K562 (cell line): ENCODE measurements around the gene ADAT3. TPM values are rescaled to one million over a fixed set of nuclear protein-coding genes. Genes with fewer than 3 reads are reported as not detected.

Experiments used
- ATAC-seq: fragments of 200-7000 bp; cut with Tn5 transposase; 3 replicates; pipeline ENCODE4 v1.9.1; 2020; ENCODE audit warnings: moderate library complexity
- BruUV-seq: library from RNA; stranded (reverse); fragments of 400-500 nt; replicated peaks from 2 replicates; lab custom pipeline; 2021; lab: Mats Ljungman, UMichigan
- CTCF ChIA-PET: fragments of 300-600 bp; formaldehyde crosslinking; extraction: SDS; loops from one replicate; lab custom pipeline; 2021; ENCODE audit warnings: low intra/inter-chr PET ratio; lab: Yijun Ruan, JAX
- POLR2A ChIA-PET: fragments of 300-600, 350-650 bp; sonication (Branson Sonifier 250); formaldehyde crosslinking; extraction: SDS; loops from one replicate; lab custom pipeline; 2021; ENCODE audit warnings: antibody characterized with exemption, inconsistent platforms; lab: Yijun Ruan, JAX
- DNase-seq, 4 experiments: peaks; one replicate each; pipeline versions ENCODE4 v3.0.0 to v3.0.0-alpha.2; 2011 to 2018; ENCODE audit warnings: low spot score in 3 of 4, mixed read lengths in 3 of 4; ENCODE audit errors: extremely low read depth in 1 of 4
- FAIRE-seq: peaks from 2 replicates; lab custom pipeline; 2011; peaks lifted over from hg19 to GRCh38; lab: Jason Lieb, UNC
- H2AFZ ChIP-seq: 2 replicates; pipeline ENCODE4 v1.6.0; 2011; ENCODE audit warnings: low read depth, low read length, control low read depth, inconsistent platforms
- H3K27ac ChIP-seq: fragments of 200-600 bp; 3 replicates; pipeline ENCODE4 v1.8.0; 2011; ENCODE audit warnings: low read depth, mild to moderate bottlenecking, control low read depth, inconsistent platforms, low read length, moderate library complexity, mixed read lengths; ENCODE audit errors: extremely low read depth
- H3K27me3 ChIP-seq, 2 experiments: fragments of 300-600 bp in 1 of 2; 2 replicates in 1 of 2; 3 replicates in 1 of 2; pipeline versions ENCODE4 v1.6.0 to v1.8.0; 2011; ENCODE audit warnings: inconsistent platforms in 2 of 2, low read length in 2 of 2, mild to moderate bottlenecking in 1 of 2, mixed read lengths in 1 of 2, moderate library complexity in 1 of 2; ENCODE audit not compliant: control insufficient read depth in 2 of 2, insufficient read depth in 2 of 2
- H3K36me3 ChIP-seq: fragments of 300-600 bp; 3 replicates; pipeline ENCODE4 v1.8.0; 2011; ENCODE audit warnings: mild to moderate bottlenecking, low read length, inconsistent platforms; ENCODE audit not compliant: control insufficient read depth, insufficient read depth
- H3K4me1 ChIP-seq, 2 experiments: fragments of 200-600 bp in 1 of 2; replicated peaks in 1 of 2; 2 replicates in 1 of 2; 3 replicates in 1 of 2; pipeline versions ENCODE4 v1.5.1 to v1.8.0; 2011; ENCODE audit warnings: inconsistent platforms in 2 of 2, low read length in 2 of 2, mild to moderate bottlenecking in 1 of 2, mixed read lengths in 1 of 2, moderate library complexity in 1 of 2; ENCODE audit not compliant: control insufficient read depth in 2 of 2, insufficient read depth in 2 of 2
- H3K4me2 ChIP-seq: 2 replicates; pipeline ENCODE4 v1.6.1; 2011; ENCODE audit warnings: low read length, control low read depth, inconsistent platforms, mixed read lengths; ENCODE audit not compliant: insufficient read depth
- H3K4me3 ChIP-seq: fragments of 200-600 bp; sonication (generic), shearing (Covaris generic); 2 replicates; pipeline ENCODE4 v1.5.1; 2016; ENCODE audit warnings: control low read depth, inconsistent platforms
- H3K79me2 ChIP-seq: fragments of 200-600 bp; 3 replicates; pipeline ENCODE4 v1.8.0; 2011; ENCODE audit warnings: low read length, inconsistent platforms; ENCODE audit not compliant: control insufficient read depth, insufficient read depth
- H3K9ac ChIP-seq, 2 experiments: 2 replicates each; pipeline versions ENCODE4 v1.6.0 to v1.6.1; 2011; ENCODE audit warnings: low read depth in 2 of 2, low read length in 2 of 2, control low read depth in 1 of 2, inconsistent platforms in 1 of 2, mild to moderate bottlenecking in 1 of 2, mixed read lengths in 1 of 2; ENCODE audit not compliant: insufficient read depth in 1 of 2
- H3K9me1 ChIP-seq: one replicate; pipeline ENCODE4 v1.6.0; 2011; ENCODE audit warnings: inconsistent platforms, mild to moderate bottlenecking, low read length, moderate library complexity; ENCODE audit not compliant: control insufficient read depth, insufficient read depth
- H3K9me3 ChIP-seq: replicated peaks from 2 replicates; pipeline ENCODE4 v1.5.1; 2011; ENCODE audit warnings: low read depth, low read length, inconsistent platforms; ENCODE audit not compliant: control insufficient read depth, insufficient read depth
- H4K20me1 ChIP-seq: replicated peaks from 2 replicates; pipeline ENCODE4 v1.6.1; 2011; ENCODE audit warnings: low read length, inconsistent platforms, mixed read lengths; ENCODE audit not compliant: control insufficient read depth, insufficient read depth
- AFF4 ChIP-seq: sonication (generic); formaldehyde crosslinking; IDR thresholded peaks from 2 replicates; pipeline ENCODE4 v1.8.0; 2023; ENCODE audit warnings: mild to moderate bottlenecking, missing genetic modification reagents
- ARHGAP35 ChIP-seq: fragments of 450-650 bp; IDR thresholded peaks from 2 replicates; pipeline ENCODE4 v1.6.1; 2018; ENCODE audit not compliant: partially characterized antibody
- CHD1 ChIP-seq: fragments of 200-600 bp; sonication (generic); IDR thresholded peaks from one replicate; pipeline ENCODE4 v1.6.1; 2012; ENCODE audit warnings: mild to moderate bottlenecking, moderate library complexity, low read length, inconsistent platforms
- E2F6 ChIP-seq, 2 experiments: IDR thresholded peaks; 2 replicates each; pipeline ENCODE4 v1.6.1; 2011; ENCODE audit warnings: borderline replicate concordance in 1 of 2, control low read depth in 1 of 2, low read depth in 1 of 2, low read length in 1 of 2, mild to moderate bottlenecking in 1 of 2, mixed read lengths in 1 of 2, moderate library complexity in 1 of 2; ENCODE audit not compliant: insufficient read depth in 1 of 2, insufficient read length in 1 of 2, poor library complexity in 1 of 2, severe bottlenecking in 1 of 2; ENCODE audit errors: extremely low read depth in 1 of 2
- EGR1 ChIP-seq: fragments of 450-650 bp; conservative IDR thresholded peaks from 2 replicates; pipeline ENCODE4 v1.6.1; 2017; ENCODE audit warnings: mild to moderate bottlenecking
- ERF ChIP-seq: fragments of 450-650 bp; formaldehyde crosslinking; IDR thresholded peaks from 2 replicates; pipeline ENCODE4 v1.4.0; 2020; ENCODE audit warnings: mild to moderate bottlenecking, mixed read lengths
- FOXP1 ChIP-seq: sonication (generic); formaldehyde crosslinking; IDR thresholded peaks from 2 replicates; pipeline ENCODE4 v1.8.0; 2022; ENCODE audit warnings: mild to moderate bottlenecking, missing genetic modification reagents
- HNRNPLL ChIP-seq: fragments of 200-400 bp; formaldehyde crosslinking; IDR thresholded peaks from 2 replicates; pipeline ENCODE4 v1.6.1; 2017; ENCODE audit warnings: low read length, low read depth, mild to moderate bottlenecking; ENCODE audit not compliant: poor library complexity, severe bottlenecking
- NCOA2 ChIP-seq, 2 experiments: fragments of 450-650 bp; IDR thresholded peaks; 2 replicates each; pipeline ENCODE4 v1.6.1; 2018; ENCODE audit warnings: mild to moderate bottlenecking in 2 of 2, moderate library complexity in 1 of 2; ENCODE audit not compliant: partially characterized antibody in 2 of 2
- NR2C2 ChIP-seq, 2 experiments: fragments of 200-800 bp in 1 of 2; sonication (Bioruptor generic) in 1 of 2; sonication (generic) in 1 of 2; formaldehyde crosslinking in 1 of 2; IDR thresholded peaks; 2 replicates each; pipeline versions ENCODE4 v1.6.1 to v1.8.0; 2016 to 2022; ENCODE audit warnings: mild to moderate bottlenecking in 1 of 2, missing compliant biosample characterization in 1 of 2, missing genetic modification characterization in 1 of 2, missing genetic modification reagents in 1 of 2
- NR2F6 ChIP-seq: fragments of 450-650 bp; formaldehyde crosslinking; IDR thresholded peaks from 2 replicates; pipeline ENCODE4 v1.4.0; 2020; ENCODE audit warnings: mild to moderate bottlenecking
- POLR2A ChIP-seq: fragments of 450-650 bp; conservative IDR thresholded peaks from 2 replicates; pipeline ENCODE4 v1.6.1; 2016
- SUPT5H ChIP-seq: fragments of 450-650 bp; IDR thresholded peaks from 2 replicates; pipeline ENCODE4 v1.6.1; 2016
- ZNF24 ChIP-seq: fragments of 450-650 bp; IDR thresholded peaks from 2 replicates; pipeline ENCODE4 v1.6.1; 2016
- ZNF717 ChIP-seq: fragments of 250-450 bp; sonication (Bioruptor Pico); IDR thresholded peaks from 2 replicates; pipeline ENCODE4 v1.5.0; 2021
- WGBS: fragments of 100-300 bp; shearing (Covaris generic); methylation state at CpG from one replicate; pipeline ENCODE4 v1.1.6; 2016; ENCODE audit warnings: low coverage, mixed read lengths; ENCODE audit not compliant: insufficient coverage; ENCODE audit errors: missing lambda C conversion rate; 5-methylcytosine and 5-hydroxymethylcytosine counted together
- in situ Hi-C: fragments of 300-500 bp; cut with MboI; formaldehyde crosslinking; loops from 4 replicates; pipeline ENCODE4 v1.15.0; 2018; ENCODE audit warnings: inconsistent platforms, mixed read lengths
- intact Hi-C: fragments of 100-400 bp; cut with micrococcal nuclease; formaldehyde crosslinking; loops from 2 replicates; pipeline ENCODE4 v1.14.2; 2022
- polyA plus RNA-seq, 8 experiments: library from polyadenylated mRNA; depleted of rRNA in 4 of 8; stranded (reverse) in 5 of 8; unstranded in 3 of 8; fragments of >200 nt; fragmentation: Nextera tagmentation in 2 of 8; fragmentation: Illumina TruSeq in 1 of 8; extraction: Ambion mirVana in 2 of 8; extraction: Trizol in 1 of 8; gene quantifications; 2 replicates each; pipeline versions ENCODE4 v1.2.1 to v1.2.3, GENCODE V29; 2011 to 2014; ENCODE audit warnings: inconsistent platforms in 1 of 8, missing spikeins in 1 of 8
- total RNA-seq, 7 experiments: library from RNA; depleted of rRNA in 6 of 7; stranded (reverse); fragments of >200 nt in 6 of 7; fragmentation: Illumina TruSeq in 2 of 7; extraction: Trizol in 2 of 7; gene quantifications; 2 replicates each; pipeline versions ENCODE4 v1.2.1 to v1.2.3, GENCODE V29; 2011 to 2021; ENCODE audit warnings: low replicate concordance in 1 of 7

Gene ADAT3
- total and polyA plus RNA-seq, 9 of the 15 experiments (the other 6 are each of a cell fraction or from before 2014, with no cell fraction given) = 0.67 to 15.6 (median 7.8) TPM; not detected in 4

- TF ChIP-seq AFF4 (CRISPR knock-in tag) = no peak
- TF ChIP-seq ARHGAP35 = no peak
Measured at GRCh38 chr19:1938071-1938470, 32.9 kb downstream of the ADAT3 start (continued).

DNA sequence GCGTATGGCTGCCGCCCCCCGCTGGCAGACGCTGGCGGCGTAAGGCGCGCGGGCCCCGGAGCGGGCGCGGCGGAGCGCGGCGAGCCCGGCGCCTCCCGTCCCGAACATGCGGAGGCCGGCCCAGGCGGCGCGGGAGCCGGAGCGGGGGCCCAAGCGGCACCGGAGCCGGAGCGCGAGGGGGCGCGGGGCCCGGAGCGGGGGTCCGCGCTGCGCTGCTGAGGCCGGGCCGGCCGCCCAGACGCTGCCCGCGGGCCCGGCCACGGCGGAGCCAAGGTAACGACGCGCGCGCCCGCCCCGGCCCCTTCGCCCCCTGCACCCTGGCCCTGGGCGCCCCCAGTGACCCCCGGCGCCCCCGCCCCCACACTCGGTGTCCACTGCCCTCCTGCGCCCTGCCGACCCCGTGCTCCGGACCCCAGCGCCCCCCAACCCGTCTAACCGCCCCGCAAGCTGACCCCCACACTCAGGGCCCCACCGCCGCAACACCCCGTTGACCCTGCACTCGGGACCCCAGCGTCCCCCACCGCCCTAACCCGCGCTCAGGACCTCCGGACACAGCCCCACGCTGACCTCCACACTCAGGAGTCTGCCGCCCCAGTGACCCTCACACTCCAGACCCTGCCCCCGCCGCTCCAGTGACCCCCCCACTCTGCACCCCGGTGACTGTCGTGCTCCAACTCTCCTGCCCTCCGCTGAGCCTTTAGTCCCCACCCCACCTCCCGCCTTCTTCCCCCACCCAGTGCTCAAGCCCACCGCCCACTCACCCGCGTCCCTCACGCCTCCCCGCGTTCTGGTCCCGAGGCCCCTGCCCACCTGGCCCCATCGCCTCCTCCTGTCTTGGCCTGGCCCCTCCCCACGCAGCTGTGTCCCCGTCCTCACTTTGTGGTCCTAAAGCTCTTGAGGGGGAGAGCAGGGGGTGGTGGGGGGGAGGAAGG is 36.2 kb downstream of the ADAT3 start, which contains the start of gene CSNK1G2:
TSS of gene CSNK1G2 (plus strand) at position 27 of the 932 bp plus-strand sequence. CDS start 28,601 bp downstream, outside the sequence.
- CTCF ChIA-PET = interaction anchor here (0.6 kb wide), 1 partner anchor 116 kb away, joined by 3 read pairs; no protein-coding TSS in a partner anchor
- TF ChIP-seq NR2F6 (CRISPR knock-in tag) = no peak
- no peak for TF ChIP-seq NCOA2 (IDR thresholded peaks at IDR 0.05; ENCODE audit: partially characterized antibody in 2 of 2)
- TF ChIP-seq ZNF717 (CRISPR knock-in tag) = no peak
- peak; percentile 86 for TF ChIP-seq HNRNPLL
- no peak for TF ChIP-seq FOXP1 (CRISPR knock-in tag)
- no peak for TF ChIP-seq NR2C2 (CRISPR knock-in tag; IDR thresholded peaks at IDR 0.05)
- TF ChIP-seq NR2C2 (tag; IDR thresholded peaks at IDR 0.05) = 0 out of 2 replicates have a peak, but pooled peaks have one; percentile 44
- TF ChIP-seq CHD1 = peak; percentile 48
- peak in 1 of 2 experiments; percentile 6 for TF ChIP-seq E2F6 (IDR thresholded peaks at IDR 0.05; ENCODE audit: borderline replicate concordance in 1 of 2, extremely low read depth in 1 of 2, insufficient read depth in 1 of 2, insufficient read length in 1 of 2, low read depth in 1 of 2, low read length in 1 of 2, poor library complexity in 1 of 2, severe bottlenecking in 1 of 2)
- peak; percentile 66; the same call in 1 of the 2 replicates for TF ChIP-seq POLR2A
- peak; percentile 36; the same call in 1 of the 2 replicates for TF ChIP-seq ZNF24
- TF ChIP-seq EGR1 = peak; percentile 86
- TF ChIP-seq ERF (CRISPR knock-in tag) = 0 out of 2 replicates have a peak, but pooled peaks have one; percentile 9
- peak; percentile 61; the same call in 1 of the 2 replicates for TF ChIP-seq SUPT5H

More for the DNA sequence above, 36.2 kb downstream of the ADAT3 start, which contains the start of gene CSNK1G2:
- Histone ChIP-seq H3K9me1 (peaks cover 5% of the 10 kb centered on the region), H3K9me3 (no peaks in the 10 kb centered on the region), H3K36me3 (peaks cover 11% of the 10 kb centered on the region; the same call in 1 of the 3 replicates), H3K4me2 (peak within 1 kb of the TSS; percentile 89), H3K9ac (peak within 1 kb of the TSS; percentile 86 to 98), H3K4me1 (peaks cover 25 to 79% of the 10 kb centered on the region in 2 experiments), H2AFZ (peak within 1 kb of the TSS; percentile 89), H3K27me3 (no peaks in the 10 kb centered on the region), H3K4me3 (peak within 1 kb of the TSS; percentile 91), H3K27ac (peak within 1 kb of the TSS; percentile 88), H3K79me2 (peaks cover 61% of the 10 kb centered on the region), H4K20me1 (peaks cover 33% of the 10 kb centered on the region)
- FAIRE-seq (no peak), DNase-seq (peak in 3 of 4 experiments; percentile 42 to 75 (median 74)), ATAC-seq (peak; percentile 10)
- in situ Hi-C loops (no loop called here), intact Hi-C loops (no loop called here)
- no TSS peak for BruUV-seq
- POLR2A ChIA-PET = interaction anchor here (1.2 kb wide), 1 partner anchor 88 kb away, joined by 4 read pairs; no protein-coding TSS in a partner anchor
- 2% methylated on average over 10 of the region's 97 CpGs for WGBS
